Panc1 (cell line): ENCODE measurements around the gene SPOUT1. TPM values are rescaled to one million over a fixed set of nuclear protein-coding genes. Genes with fewer than 3 reads are reported as not detected.

Source experiments
- ATAC-seq: fragments of 200-7000 bp; cut with Tn5 transposase; 2 replicates; pipeline ENCODE4 v1.9.1; 2020; ENCODE audit warnings: mild to moderate bottlenecking, moderate library complexity
- BruUV-seq: library from RNA; stranded (reverse); fragments of 400-500 nt; replicated peaks from 2 replicates; lab custom pipeline; 2021; lab: Mats Ljungman, UMichigan
- CTCF ChIA-PET: fragments of 300-600 bp; sonication (Branson Sonifier 250); formaldehyde crosslinking; loops from one replicate; lab custom pipeline; 2022; ENCODE audit warnings: antibody characterized with exemption; lab: Charles Lee
- POLR2A ChIA-PET: fragments of 300-600 bp; sonication (Branson Sonifier 250); formaldehyde crosslinking; loops from one replicate; lab custom pipeline; 2022; ENCODE audit warnings: antibody characterized with exemption; lab: Charles Lee
- DNase-seq: peaks from one replicate; pipeline ENCODE4 v3.0.0-alpha.2; 2010; ENCODE audit warnings: low read depth, low spot score
- H3K27ac ChIP-seq: 2 replicates; pipeline ENCODE4 v1.5.1; 2011; ENCODE audit warnings: mild to moderate bottlenecking, low read length, inconsistent platforms
- H3K27me3 ChIP-seq: fragments of 200-500 bp; sonication (Bioruptor generic); 2 replicates; pipeline ENCODE4 v1.6.0; 2014; ENCODE audit warnings: low read length, inconsistent platforms; ENCODE audit not compliant: control insufficient read depth, insufficient read depth
- H3K36me3 ChIP-seq: fragments of 200-500 bp; sonication (Bioruptor generic); 2 replicates; pipeline ENCODE4 v1.5.1; 2014; ENCODE audit warnings: inconsistent platforms, mild to moderate bottlenecking, low read length, moderate library complexity; ENCODE audit not compliant: control insufficient read depth, insufficient read depth
- H3K4me1 ChIP-seq: 2 replicates; pipeline ENCODE4 v1.5.1; 2011; ENCODE audit warnings: inconsistent platforms, mild to moderate bottlenecking, low read length, moderate library complexity; ENCODE audit not compliant: control insufficient read depth, insufficient read depth
- H3K4me3 ChIP-seq, 2 experiments: 2 replicates each; pipeline ENCODE4 v1.5.1; 2011 to 2012; ENCODE audit warnings: low read depth in 2 of 2, low read length in 2 of 2, mild to moderate bottlenecking in 2 of 2, inconsistent platforms in 1 of 2, moderate library complexity in 1 of 2
- H3K9me3 ChIP-seq: fragments of 200-500 bp; sonication (Bioruptor generic); 2 replicates; pipeline ENCODE4 v1.5.1; 2014; ENCODE audit warnings: low read depth, mild to moderate bottlenecking, inconsistent platforms, low read length, moderate library complexity; ENCODE audit not compliant: control insufficient read depth, insufficient read depth
- POLR2AphosphoS5 ChIP-seq: IDR thresholded peaks from 2 replicates; pipeline ENCODE4 v1.6.1; 2012; ENCODE audit warnings: mild to moderate bottlenecking, low read depth, low read length, moderate library complexity
- SIN3A ChIP-seq: IDR thresholded peaks from 2 replicates; pipeline ENCODE4 v1.6.1; 2012; ENCODE audit warnings: low read depth, mild to moderate bottlenecking, low read length, moderate library complexity, borderline replicate concordance; ENCODE audit not compliant: insufficient read depth
- TCF7L2 ChIP-seq: IDR thresholded peaks from 2 replicates; pipeline ENCODE4 v1.6.1; 2011; ENCODE audit warnings: mild to moderate bottlenecking, low read depth, low read length, inconsistent platforms
- in situ Hi-C: cut with HindIII; loops from 2 replicates; pipeline ENCODE4 v1.10.0; 2016; ENCODE audit warnings: low sequenced_read_pairs, low pct_unique_long_range_greater_than_20kb
- intact Hi-C: fragments of 100-400 bp; cut with micrococcal nuclease; formaldehyde crosslinking; loops from one replicate; pipeline ENCODE4 v1.10.0; 2022; ENCODE audit not compliant: unreplicated experiment
- total RNA-seq: library from RNA; stranded (reverse); gene quantifications from one replicate; pipeline ENCODE4 v1.2.1, GENCODE V29; 2021; ENCODE audit not compliant: unreplicated experiment
- TF ChIP-seq, protein P1 (sequence below), 2 experiments: IDR thresholded peaks; 2 replicates each; pipeline ENCODE4 v1.6.1; 2011 to 2012; ENCODE audit warnings: low read depth in 2 of 2, control low read depth in 1 of 2, low read length in 1 of 2, mild to moderate bottlenecking in 1 of 2, moderate library complexity in 1 of 2; ENCODE audit not compliant: insufficient read depth in 1 of 2
- TF ChIP-seq, protein P2 (sequence below): fragments of 450-650 bp; IDR thresholded peaks from 2 replicates; pipeline ENCODE4 v1.5.1; 2017; ENCODE audit warnings: mild to moderate bottlenecking

The SPOUT1 gene
- total RNA-seq, 1 experiment from 2014 or later, result 38.4 TPM

DNA sequence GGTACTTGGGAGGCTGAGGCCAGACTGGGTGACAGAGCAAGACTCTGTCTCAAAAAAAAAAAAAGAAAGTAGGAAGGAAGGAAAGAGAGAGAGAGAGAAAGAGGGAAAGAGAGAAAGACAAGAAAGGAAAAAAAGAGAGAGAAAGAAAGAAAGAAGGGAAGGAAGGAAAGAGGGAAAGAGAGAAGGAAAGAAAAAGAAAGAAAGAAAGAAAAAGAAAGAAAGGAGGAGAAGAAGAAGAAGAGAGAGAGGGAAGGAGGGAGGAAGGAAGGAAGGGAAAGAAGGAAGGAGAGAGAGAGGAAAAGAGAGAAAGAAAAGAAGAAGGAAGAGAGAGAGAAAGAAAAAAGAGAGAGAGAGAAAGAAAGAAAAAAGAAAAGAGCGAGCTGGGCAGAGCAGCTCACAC lies 54.8 kb downstream of the SPOUT1 start:
- ATAC-seq (no peak), DNase-seq (no peak)
- Histone ChIP-seq H3K27me3 (no peaks in the 10 kb centered on the region), H3K27ac (no peak overlapping the region), H3K4me1 (no peaks in the 10 kb centered on the region), H3K4me3 (no peak overlapping the region), H3K36me3 (no peaks in the 10 kb centered on the region), H3K9me3 (no peaks in the 10 kb centered on the region)
- in situ Hi-C loops, result no loop called here
- CTCF ChIA-PET, result no interaction called here
- TF ChIP-seq, protein P1, sequence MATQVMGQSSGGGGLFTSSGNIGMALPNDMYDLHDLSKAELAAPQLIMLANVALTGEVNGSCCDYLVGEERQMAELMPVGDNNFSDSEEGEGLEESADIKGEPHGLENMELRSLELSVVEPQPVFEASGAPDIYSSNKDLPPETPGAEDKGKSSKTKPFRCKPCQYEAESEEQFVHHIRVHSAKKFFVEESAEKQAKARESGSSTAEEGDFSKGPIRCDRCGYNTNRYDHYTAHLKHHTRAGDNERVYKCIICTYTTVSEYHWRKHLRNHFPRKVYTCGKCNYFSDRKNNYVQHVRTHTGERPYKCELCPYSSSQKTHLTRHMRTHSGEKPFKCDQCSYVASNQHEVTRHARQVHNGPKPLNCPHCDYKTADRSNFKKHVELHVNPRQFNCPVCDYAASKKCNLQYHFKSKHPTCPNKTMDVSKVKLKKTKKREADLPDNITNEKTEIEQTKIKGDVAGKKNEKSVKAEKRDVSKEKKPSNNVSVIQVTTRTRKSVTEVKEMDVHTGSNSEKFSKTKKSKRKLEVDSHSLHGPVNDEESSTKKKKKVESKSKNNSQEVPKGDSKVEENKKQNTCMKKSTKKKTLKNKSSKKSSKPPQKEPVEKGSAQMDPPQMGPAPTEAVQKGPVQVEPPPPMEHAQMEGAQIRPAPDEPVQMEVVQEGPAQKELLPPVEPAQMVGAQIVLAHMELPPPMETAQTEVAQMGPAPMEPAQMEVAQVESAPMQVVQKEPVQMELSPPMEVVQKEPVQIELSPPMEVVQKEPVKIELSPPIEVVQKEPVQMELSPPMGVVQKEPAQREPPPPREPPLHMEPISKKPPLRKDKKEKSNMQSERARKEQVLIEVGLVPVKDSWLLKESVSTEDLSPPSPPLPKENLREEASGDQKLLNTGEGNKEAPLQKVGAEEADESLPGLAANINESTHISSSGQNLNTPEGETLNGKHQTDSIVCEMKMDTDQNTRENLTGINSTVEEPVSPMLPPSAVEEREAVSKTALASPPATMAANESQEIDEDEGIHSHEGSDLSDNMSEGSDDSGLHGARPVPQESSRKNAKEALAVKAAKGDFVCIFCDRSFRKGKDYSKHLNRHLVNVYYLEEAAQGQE (IDR thresholded peaks at IDR 0.05; ENCODE audit: insufficient read depth in 1 of 2, low read depth in 2 of 2, low read length in 1 of 2), result no peak
- no peak for TF ChIP-seq SIN3A
- TF ChIP-seq POLR2AphosphoS5, result no peak
- TF ChIP-seq, protein P2, sequence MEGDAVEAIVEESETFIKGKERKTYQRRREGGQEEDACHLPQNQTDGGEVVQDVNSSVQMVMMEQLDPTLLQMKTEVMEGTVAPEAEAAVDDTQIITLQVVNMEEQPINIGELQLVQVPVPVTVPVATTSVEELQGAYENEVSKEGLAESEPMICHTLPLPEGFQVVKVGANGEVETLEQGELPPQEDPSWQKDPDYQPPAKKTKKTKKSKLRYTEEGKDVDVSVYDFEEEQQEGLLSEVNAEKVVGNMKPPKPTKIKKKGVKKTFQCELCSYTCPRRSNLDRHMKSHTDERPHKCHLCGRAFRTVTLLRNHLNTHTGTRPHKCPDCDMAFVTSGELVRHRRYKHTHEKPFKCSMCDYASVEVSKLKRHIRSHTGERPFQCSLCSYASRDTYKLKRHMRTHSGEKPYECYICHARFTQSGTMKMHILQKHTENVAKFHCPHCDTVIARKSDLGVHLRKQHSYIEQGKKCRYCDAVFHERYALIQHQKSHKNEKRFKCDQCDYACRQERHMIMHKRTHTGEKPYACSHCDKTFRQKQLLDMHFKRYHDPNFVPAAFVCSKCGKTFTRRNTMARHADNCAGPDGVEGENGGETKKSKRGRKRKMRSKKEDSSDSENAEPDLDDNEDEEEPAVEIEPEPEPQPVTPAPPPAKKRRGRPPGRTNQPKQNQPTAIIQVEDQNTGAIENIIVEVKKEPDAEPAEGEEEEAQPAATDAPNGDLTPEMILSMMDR, result no peak
- no peak for TF ChIP-seq TCF7L2
- intact Hi-C loops, result no loop called here
- no TSS peak for BruUV-seq
- POLR2A ChIA-PET, result no interaction called here

DNA sequence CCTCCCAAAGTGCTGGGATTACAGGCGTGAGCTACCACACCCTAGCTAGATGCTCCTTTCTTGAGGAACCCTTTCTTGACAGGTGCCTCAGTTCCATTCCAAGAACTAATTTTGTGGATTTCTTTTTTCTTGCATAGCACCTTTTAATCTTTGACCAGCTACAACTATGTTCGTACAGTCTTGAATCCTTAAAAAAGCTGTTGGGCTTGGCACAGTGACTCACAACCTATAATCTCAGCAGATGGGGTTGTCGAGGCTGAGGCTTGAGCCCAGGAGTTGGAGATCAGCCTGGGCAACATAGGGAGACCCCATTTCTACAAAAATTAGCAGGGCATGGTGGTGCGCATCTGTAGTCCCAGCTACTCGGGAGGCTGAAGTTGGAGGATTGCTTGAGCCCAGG lies 56.5 kb downstream of the SPOUT1 start:
- H3K4me1 ChIP-seq, result no peaks in the 10 kb centered on the region
- no peak for TF ChIP-seq SIN3A
- TF ChIP-seq, protein P1 (IDR thresholded peaks at IDR 0.05; ENCODE audit: insufficient read depth in 1 of 2, low read depth in 2 of 2, low read length in 1 of 2), result no peak
- TF ChIP-seq, protein P2, result no peak
- TF ChIP-seq POLR2AphosphoS5, result no peak
- TF ChIP-seq TCF7L2, result no peak
- in situ Hi-C loops (no loop called here), intact Hi-C loops (no loop called here)
- H3K4me3 ChIP-seq, result no peak overlapping the region
- H3K27ac ChIP-seq, result no peak overlapping the region
- no TSS peak for BruUV-seq
- DNase-seq (no peak), ATAC-seq (no peak)
- CTCF ChIA-PET, result no interaction called here
- POLR2A ChIA-PET, result no interaction called here
- H3K9me3 ChIP-seq, result no peaks in the 10 kb centered on the region
- no peaks in the 10 kb centered on the region for H3K36me3 ChIP-seq
- H3K27me3 ChIP-seq, result no peaks in the 10 kb centered on the region
